GM18526 (cell line): ENCODE data around the gene SLK.

Experiments used
- POLR2A ChIP-seq: IDR thresholded peaks from 3 replicates; pipeline ENCODE4 v1.6.1; 2011; ENCODE audit not compliant: insufficient read length; ENCODE audit errors: extremely low read depth

Gene SLK

DNA sequence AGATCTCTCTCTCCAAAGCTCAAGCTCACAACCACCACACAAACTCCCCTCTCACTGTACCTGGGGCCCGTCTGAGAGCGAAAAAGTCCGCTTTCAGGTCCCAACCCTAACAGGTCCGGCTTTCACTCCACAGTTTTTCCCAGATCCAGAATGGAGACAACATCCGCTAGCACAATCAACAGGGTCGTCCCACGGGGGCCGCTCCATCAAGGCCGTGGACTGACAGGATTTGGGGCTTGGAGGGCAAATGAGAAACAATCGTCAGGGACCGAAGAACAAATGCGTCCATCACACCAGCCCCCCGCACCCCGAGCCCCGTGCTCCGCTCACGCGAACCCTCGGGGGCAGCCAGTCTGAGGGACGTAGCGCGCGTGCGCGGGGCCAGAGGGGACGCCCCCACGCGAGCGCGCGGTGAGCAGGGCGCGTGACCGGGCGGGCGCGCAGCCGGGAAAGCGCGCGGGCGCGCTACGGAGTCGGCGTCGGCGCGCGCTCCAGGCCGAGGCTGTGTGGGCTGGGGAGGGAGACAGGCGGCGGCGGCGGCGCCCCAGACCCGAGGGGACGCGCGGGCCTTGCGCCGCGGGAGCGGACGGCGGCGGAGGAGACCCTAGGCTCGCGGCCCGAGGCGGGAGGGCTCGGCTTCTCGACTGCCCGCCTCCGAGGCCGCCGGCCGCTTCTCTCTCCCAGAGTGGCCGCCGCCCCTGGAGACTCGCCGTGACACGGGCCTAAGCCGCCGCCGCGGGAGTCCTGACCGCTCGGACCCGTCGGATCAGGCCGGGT lies at the start of gene SLK:
Gene SLK (plus strand): TSS at position 470 of the 777 bp plus-strand sequence. CDS start 606 bp downstream, outside the sequence.
- TF ChIP-seq POLR2A, result peak; percentile 74

- TF ChIP-seq POLR2A, result no peak
Observed at GRCh38 chr10:103917302-103918052, 49.5 kb upstream of the SLK start.

DNA sequence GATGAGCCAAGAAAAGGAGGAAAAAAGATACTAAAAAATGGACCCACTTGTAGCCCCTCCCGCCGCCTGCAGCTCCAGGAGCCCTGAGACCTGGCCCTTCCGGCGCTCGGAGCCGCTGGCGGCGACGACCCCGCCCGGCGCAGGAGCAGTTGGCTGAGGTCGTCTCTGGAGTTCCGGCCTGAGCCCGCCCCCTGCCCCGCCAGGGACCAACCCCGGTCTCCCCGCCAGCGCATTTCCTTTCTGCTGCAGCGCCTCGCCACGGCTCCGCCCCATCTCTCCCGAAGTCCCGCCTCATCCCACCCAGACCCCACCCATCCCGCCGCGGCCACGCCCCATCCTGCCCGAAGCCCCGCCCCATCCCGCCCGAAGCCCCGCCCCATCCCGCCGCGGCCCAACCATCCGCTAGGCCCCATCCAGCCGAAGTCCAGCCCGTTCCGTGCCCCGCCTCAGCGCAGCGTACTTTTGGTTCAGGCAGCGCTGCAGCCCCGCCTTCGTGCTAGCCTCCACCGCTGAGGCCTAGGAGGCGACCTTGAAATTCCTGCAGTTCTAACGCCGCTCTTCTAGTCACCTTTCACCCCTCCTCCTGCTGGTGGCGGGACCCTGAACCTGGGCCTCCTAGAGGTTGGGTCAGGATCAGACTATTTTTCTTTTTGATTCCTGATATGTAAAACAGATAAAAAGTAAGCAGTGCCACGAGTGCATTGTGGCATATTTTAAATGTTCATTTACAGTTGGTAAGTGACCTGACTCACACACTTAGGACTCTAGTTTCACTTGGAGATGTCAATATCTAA lies 48.7 kb upstream of the SLK start, which contains the start of gene STN1:
Gene STN1 (minus strand): TSS at position 132 of the 794 bp plus-strand sequence. CDS start 590 bp downstream, outside the sequence.
- TF ChIP-seq POLR2A, result peak; percentile 91

GRCh38 chr10:103919648-103920025 lies 47.3 kb upstream of the SLK start:
- no peak for TF ChIP-seq POLR2A

- no peak for TF ChIP-seq POLR2A
Observed at GRCh38 chr10:103921248-103921647, 45.7 kb upstream of the SLK start.

- TF ChIP-seq POLR2A, result peak; percentile 20
Observed at GRCh38 chr10:103921750-103922195, 45.2 kb upstream of the SLK start.

DNA sequence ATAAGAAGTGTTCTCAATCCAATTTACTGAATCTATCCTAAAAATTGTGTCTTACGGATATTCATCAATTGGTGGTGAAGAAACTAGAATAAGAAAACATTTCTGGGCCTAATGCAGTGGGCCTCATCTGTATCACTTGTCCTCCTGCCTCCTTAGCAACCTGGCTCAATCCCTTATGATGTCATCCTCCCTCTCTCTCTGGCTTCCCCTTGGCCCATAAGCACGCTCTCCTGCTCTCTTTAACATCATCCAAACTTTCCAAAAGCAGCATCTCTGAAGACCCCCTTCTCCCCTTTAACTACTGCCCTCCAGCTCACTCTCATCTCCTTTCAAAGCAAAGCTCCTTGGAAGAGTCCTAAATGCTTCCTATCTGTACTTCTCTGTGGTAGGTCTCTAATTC lies 44.3 kb upstream of the SLK start:
- no peak for TF ChIP-seq POLR2A

GRCh38 chr10:103923502-103923901 lies 43.4 kb upstream of the SLK start:
- no peak for TF ChIP-seq POLR2A

GRCh38 chr10:103925591-103925990 lies 41.3 kb upstream of the SLK start:
- no peak for TF ChIP-seq POLR2A

DNA sequence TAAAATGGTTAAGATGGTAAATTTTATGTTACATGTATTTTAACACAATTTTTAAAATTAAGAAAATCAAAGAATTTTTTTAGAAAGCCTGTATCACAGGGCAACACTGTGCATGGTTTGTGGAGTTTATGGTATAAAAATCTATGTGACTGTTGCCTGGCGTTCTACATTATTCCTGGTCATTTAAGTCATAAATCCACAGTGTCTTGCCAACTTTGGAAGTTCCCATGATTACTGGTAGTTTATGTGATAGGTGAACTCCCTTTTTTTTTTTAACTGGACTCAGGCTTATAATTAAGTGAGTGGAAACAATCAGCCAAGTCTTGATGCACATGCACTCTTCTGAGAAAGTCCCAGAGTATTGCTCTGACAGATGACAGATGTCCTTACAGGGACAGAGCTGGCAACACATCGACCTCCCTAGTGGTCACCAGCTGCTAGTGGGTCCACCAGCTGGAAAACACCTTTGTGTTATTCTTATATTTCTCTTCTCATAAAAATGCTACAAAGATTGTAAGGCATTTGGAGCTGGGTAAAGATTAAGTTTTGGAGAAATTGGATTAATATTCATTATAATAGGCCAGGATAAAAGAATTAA lies 40.1 kb upstream of the SLK start:
- no peak for TF ChIP-seq POLR2A

- no peak for TF ChIP-seq POLR2A
Observed at GRCh38 chr10:103928784-103929183, 38.2 kb upstream of the SLK start.

GRCh38 chr10:103929381-103929921 lies 37.5 kb upstream of the SLK start:
- no peak for TF ChIP-seq POLR2A

GRCh38 chr10:103930449-103930848 lies 36.5 kb upstream of the SLK start:
- no peak for TF ChIP-seq POLR2A

GRCh38 chr10:103930881-103931280 lies 36.1 kb upstream of the SLK start:
- TF ChIP-seq POLR2A, result no peak

DNA sequence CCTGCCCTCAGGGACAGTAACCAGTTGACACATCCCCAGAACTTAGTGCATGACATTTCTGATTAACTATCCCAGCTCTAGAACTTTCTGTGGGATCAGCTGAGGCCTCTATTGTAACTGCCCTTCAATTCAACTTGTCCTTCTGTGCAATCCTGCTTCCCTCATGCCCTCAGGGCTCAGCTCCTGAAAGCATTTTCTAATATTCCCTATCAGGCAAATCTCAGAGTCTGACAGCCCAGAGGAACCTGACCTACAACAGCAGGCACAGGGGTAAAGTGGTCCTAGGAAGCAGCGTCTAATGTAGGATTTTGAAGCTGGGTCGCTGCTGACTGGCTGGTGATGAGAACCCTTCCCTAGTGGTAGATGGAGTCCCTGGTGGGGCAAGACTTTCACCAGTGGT lies 35.3 kb upstream of the SLK start:
- no peak for TF ChIP-seq POLR2A
